ENCODE results near the gene BICDL2. TPM values are rescaled to one million over a fixed set of nuclear protein-coding genes. Genes with fewer than 3 reads are reported as not detected.

BICDL2 gene
- total and polyA plus RNA-seq, 9 donors: 0.02 to 0.66 (median 0.23) TPM; not detected in 4

- Histone ChIP-seq H3K27me3 (ENCODE audit: control insufficient read depth, insufficient read depth, low read length) (peaks cover 17% of the 10 kb centered on the region), H3K36me3 (ENCODE audit: control insufficient read depth, insufficient read depth, low read length) (no peaks in the 10 kb centered on the region), H3K27ac (ENCODE audit: low read length) (peak overlapping the region; percentile 87), H3K4me3 (ENCODE audit: low read length) (no peak overlapping the region), H3K9me3 (replicated peaks; ENCODE audit: control insufficient read depth, low read depth, low read length) (no peaks in the 10 kb centered on the region), H3K4me1 (ENCODE audit: control insufficient read depth, insufficient read depth, low read length) (peaks cover 66% of the 10 kb centered on the region)
- WGBS (ENCODE audit: insufficient coverage): 77% methylated on average over 15 of the region's 15 CpGs
- no peak for DNase-seq
Observed at GRCh38 chr16:2985893-2986355, 50.8 kb downstream of the BICDL2 start.

GRCh38 chr16:2985462-2985861 lies 51.3 kb downstream of the BICDL2 start:
- H3K27ac ChIP-seq (ENCODE audit: low read length): peak overlapping the region; percentile 87
- H3K27me3 ChIP-seq (ENCODE audit: control insufficient read depth, insufficient read depth, low read length): peaks cover 14% of the 10 kb centered on the region
- no peaks in the 10 kb centered on the region for H3K36me3 ChIP-seq (ENCODE audit: control insufficient read depth, insufficient read depth, low read length)
- WGBS (ENCODE audit: insufficient coverage): 64% methylated on average over 9 of the region's 9 CpGs
- DNase-seq: peak; percentile 91
- no peak overlapping the region for H3K4me3 ChIP-seq (ENCODE audit: low read length)
- peaks cover 70% of the 10 kb centered on the region for H3K4me1 ChIP-seq (ENCODE audit: control insufficient read depth, insufficient read depth, low read length)
- H3K9me3 ChIP-seq (replicated peaks; ENCODE audit: control insufficient read depth, low read depth, low read length): no peaks in the 10 kb centered on the region

GRCh38 chr16:2983706-2984136 lies 53.0 kb downstream of the BICDL2 start:
- Histone ChIP-seq H3K4me3 (ENCODE audit: low read length) (peak overlapping the region; percentile 14), H3K9me3 (replicated peaks; ENCODE audit: control insufficient read depth, low read depth, low read length) (no peaks in the 10 kb centered on the region), H3K36me3 (ENCODE audit: control insufficient read depth, insufficient read depth, low read length) (no peaks in the 10 kb centered on the region), H3K4me1 (ENCODE audit: control insufficient read depth, insufficient read depth, low read length) (peaks cover 69% of the 10 kb centered on the region), H3K27me3 (ENCODE audit: control insufficient read depth, insufficient read depth, low read length) (peaks cover 3% of the 10 kb centered on the region), H3K27ac (ENCODE audit: low read length) (no peak overlapping the region)
- peak; percentile 78 for DNase-seq
- 10% methylated on average over 42 of the region's 42 CpGs for WGBS (ENCODE audit: insufficient coverage)

DNA sequence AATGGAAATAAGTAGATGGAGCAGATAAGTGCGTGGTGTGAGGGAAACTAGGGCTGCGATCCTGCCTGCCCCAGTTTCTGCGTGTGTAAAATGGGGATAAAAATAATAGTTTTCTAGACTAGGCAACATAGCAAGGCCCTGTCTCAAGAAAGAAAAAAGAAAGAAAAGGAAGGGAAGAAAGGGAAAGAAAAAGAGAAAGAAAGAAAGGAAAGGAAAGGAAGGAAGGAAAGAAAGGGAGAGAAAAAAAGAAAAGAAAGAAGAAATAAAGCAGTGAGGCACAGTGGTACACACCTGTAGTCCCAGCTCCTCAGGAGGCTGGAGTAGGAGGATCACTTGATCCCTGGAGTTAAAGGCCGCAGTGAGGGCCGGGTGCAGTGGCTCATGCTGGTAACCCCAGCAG lies 54.3 kb downstream of the BICDL2 start:
- Histone ChIP-seq H3K4me3 (ENCODE audit: low read length) (no peak overlapping the region), H3K9me3 (replicated peaks; ENCODE audit: control insufficient read depth, low read depth, low read length) (no peaks in the 10 kb centered on the region), H3K27ac (ENCODE audit: low read length) (no peak overlapping the region), H3K4me1 (ENCODE audit: control insufficient read depth, insufficient read depth, low read length) (peaks cover 56% of the 10 kb centered on the region), H3K27me3 (ENCODE audit: control insufficient read depth, insufficient read depth, low read length) (peaks cover 3% of the 10 kb centered on the region), H3K36me3 (ENCODE audit: control insufficient read depth, insufficient read depth, low read length) (no peaks in the 10 kb centered on the region)
- no peak for DNase-seq
- 73% methylated on average over 5 of the region's 5 CpGs for WGBS (ENCODE audit: insufficient coverage)

- Histone ChIP-seq H3K27ac (ENCODE audit: low read length) (no peak overlapping the region), H3K27me3 (ENCODE audit: control insufficient read depth, insufficient read depth, low read length) (peaks cover 3% of the 10 kb centered on the region), H3K9me3 (replicated peaks; ENCODE audit: control insufficient read depth, low read depth, low read length) (no peaks in the 10 kb centered on the region), H3K4me3 (ENCODE audit: low read length) (no peak overlapping the region), H3K4me1 (ENCODE audit: control insufficient read depth, insufficient read depth, low read length) (peaks cover 51% of the 10 kb centered on the region), H3K36me3 (ENCODE audit: control insufficient read depth, insufficient read depth, low read length) (no peaks in the 10 kb centered on the region)
- whole genome bisulfite sequencing (ENCODE audit: insufficient coverage): 54% methylated on average over 3 of the region's 4 CpGs
- DNase-seq: no peak
Observed at GRCh38 chr16:2981899-2982250, 54.9 kb downstream of the BICDL2 start.

DNA sequence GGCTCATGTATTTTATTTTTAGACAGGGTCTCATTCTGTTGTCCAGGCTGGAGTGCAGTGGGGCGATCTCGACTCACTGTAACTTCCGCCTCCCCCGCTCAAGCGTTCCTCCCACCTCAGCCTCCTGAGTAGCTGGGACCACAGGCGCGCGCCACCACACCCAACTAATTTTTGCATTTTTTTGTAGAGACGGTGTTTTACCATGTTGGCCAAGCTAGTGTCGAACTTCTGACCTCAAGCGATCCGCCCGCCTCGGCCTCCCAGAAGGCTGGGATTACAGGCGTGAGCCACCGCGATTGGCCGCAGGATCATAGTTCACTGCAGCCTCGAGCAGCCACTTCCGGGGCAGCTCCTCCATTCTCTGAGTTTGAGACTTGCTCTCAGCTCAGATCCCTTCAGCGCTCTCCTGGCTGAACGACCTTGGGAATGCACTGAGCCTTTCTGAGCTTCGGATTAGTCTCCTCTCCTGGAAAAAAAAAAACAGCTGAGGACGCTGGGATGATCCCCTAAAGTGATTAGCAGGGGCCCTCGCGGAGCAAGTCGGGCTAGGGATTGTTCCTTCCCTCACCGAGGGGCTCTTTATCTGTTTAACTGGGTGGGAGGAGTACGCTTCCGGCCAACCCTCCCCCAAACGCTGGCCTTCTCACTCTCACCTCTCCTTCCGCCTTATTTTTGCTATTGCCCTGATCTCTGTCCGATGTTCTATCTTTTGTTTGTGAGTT lies 55.4 kb downstream of the BICDL2 start:
- Histone ChIP-seq H3K4me3 (ENCODE audit: low read length) (no peak overlapping the region), H3K27ac (ENCODE audit: low read length) (no peak overlapping the region), H3K9me3 (replicated peaks; ENCODE audit: control insufficient read depth, low read depth, low read length) (no peaks in the 10 kb centered on the region), H3K36me3 (ENCODE audit: control insufficient read depth, insufficient read depth, low read length) (no peaks in the 10 kb centered on the region), H3K4me1 (ENCODE audit: control insufficient read depth, insufficient read depth, low read length) (peaks cover 46% of the 10 kb centered on the region), H3K27me3 (ENCODE audit: control insufficient read depth, insufficient read depth, low read length) (peaks cover 3% of the 10 kb centered on the region)
- no peak for DNase-seq
- WGBS (ENCODE audit: insufficient coverage): 26% methylated on average over 19 of the region's 33 CpGs

- Histone ChIP-seq H3K27me3 (ENCODE audit: control insufficient read depth, insufficient read depth, low read length) (peaks cover 3% of the 10 kb centered on the region), H3K36me3 (ENCODE audit: control insufficient read depth, insufficient read depth, low read length) (peaks cover 7% of the 10 kb centered on the region), H3K9me3 (replicated peaks; ENCODE audit: control insufficient read depth, low read depth, low read length) (no peaks in the 10 kb centered on the region), H3K4me1 (ENCODE audit: control insufficient read depth, insufficient read depth, low read length) (peaks cover 37% of the 10 kb centered on the region), H3K27ac (ENCODE audit: low read length) (peak within 1 kb of the TSS; percentile 60), H3K4me3 (ENCODE audit: low read length) (peak within 1 kb of the TSS; percentile 74)
- 5% methylated on average over 91 of the region's 91 CpGs for WGBS (ENCODE audit: insufficient coverage)
- DNase-seq: peak; percentile 96
Observed at GRCh38 chr16:2980227-2981176, 56.2 kb downstream of the BICDL2 start, which contains the start of gene PKMYT1. PKMYT1 (minus strand) TSS chr16:2980446; CDS start chr16:2979657, 789 bp downstream.

DNA sequence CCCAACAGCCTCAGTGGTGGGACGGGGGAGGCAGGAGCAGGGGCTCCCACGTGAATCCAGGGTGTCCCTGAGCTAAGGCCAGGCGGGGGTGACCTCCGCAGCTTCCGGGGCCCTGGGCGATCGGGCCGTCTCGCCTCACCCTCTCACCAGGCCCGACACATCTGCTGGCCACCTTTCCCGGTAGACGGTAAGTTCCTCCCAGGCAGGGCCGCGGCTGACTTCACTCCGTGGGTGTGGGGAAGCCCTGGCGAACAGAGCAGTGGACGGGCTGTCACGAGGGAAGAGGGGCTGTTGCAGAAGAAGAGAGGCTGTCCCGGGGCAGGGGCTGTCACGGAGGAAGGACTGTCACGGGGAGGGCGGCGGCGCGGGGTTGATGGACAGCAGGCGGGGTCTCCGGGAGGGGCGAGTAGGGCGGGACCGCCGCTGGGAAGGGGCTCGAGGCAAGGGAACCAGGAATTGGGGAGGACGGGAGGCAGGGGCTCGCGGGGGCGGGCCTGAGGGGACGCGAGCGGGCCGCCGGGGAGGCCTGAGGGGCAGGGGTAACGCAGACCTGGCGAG lies 57.0 kb downstream of the BICDL2 start:
- H3K27me3 ChIP-seq (ENCODE audit: control insufficient read depth, insufficient read depth, low read length): peaks cover 2% of the 10 kb centered on the region
- no peak overlapping the region for H3K27ac ChIP-seq (ENCODE audit: low read length)
- peaks cover 30% of the 10 kb centered on the region for H3K4me1 ChIP-seq (ENCODE audit: control insufficient read depth, insufficient read depth, low read length)
- H3K4me3 ChIP-seq (ENCODE audit: low read length): peak overlapping the region; percentile 74
- WGBS (ENCODE audit: insufficient coverage): 3% methylated on average over 32 of the region's 43 CpGs
- no peak for DNase-seq
- peaks cover 12% of the 10 kb centered on the region for H3K36me3 ChIP-seq (ENCODE audit: control insufficient read depth, insufficient read depth, low read length)
- H3K9me3 ChIP-seq (replicated peaks; ENCODE audit: control insufficient read depth, low read depth, low read length): no peaks in the 10 kb centered on the region
